Measurements from ENCODE around the gene NUP205. TPM values are rescaled to one million over a fixed set of nuclear protein-coding genes. Genes with fewer than 3 reads are reported as not detected.

The NUP205 gene
- total RNA-seq, 1 experiment from 2014 or later: 91.0 TPM

DNA sequence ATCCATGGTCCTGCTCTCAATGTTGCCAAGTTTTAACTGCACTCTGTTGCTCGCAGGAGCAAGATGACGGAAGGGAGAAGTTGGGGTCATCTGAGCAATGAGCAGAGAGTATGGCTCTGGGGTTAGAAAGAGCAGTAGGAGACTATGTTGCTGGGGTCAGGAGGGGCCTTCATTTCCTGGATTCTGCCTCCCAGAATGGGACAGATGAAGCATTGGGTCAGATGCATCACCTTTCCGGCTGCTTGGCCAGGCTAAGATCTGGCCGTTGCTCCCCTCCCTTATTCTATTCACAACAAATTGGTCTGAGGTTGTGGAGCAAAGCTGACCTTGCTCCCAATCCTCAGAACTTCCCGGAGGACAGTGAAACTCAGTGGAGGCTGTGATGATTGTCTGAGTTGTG is 127.0 kb downstream of the NUP205 start:
- ChIA-PET POLR2A (no interaction called here), CTCF (interaction anchor here (1.1 kb wide), 1 partner anchor 12 kb away, joined by 3 read pairs; no protein-coding TSS in a partner anchor), RAD21 (ENCODE audit: low non-redundant PET in 1 of 2, low total read pairs in 2 of 2, uncharacterized antibody in 2 of 2, unreplicated experiment in 2 of 2) (no interaction called here)
- TF ChIP-seq, protein P1, sequence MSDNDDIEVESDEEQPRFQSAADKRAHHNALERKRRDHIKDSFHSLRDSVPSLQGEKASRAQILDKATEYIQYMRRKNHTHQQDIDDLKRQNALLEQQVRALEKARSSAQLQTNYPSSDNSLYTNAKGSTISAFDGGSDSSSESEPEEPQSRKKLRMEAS (IDR thresholded peaks at IDR 0.05): no peak
- TF ChIP-seq EZH2phosphoT487 (IDR thresholded peaks at IDR 0.05; ENCODE audit: borderline replicate concordance) (no peak), ZFX (IDR thresholded peaks at IDR 0.05) (no peak), TCF7L2 (IDR thresholded peaks at IDR 0.05; ENCODE audit: borderline replicate concordance, extremely low read depth, insufficient read depth, insufficient read length) (no peak), SP1 (IDR thresholded peaks at IDR 0.05; ENCODE audit: low read depth) (no peak), EGR1 (IDR thresholded peaks at IDR 0.05; ENCODE audit: low read depth) (no peak), ZNF274 (IDR thresholded peaks at IDR 0.05; ENCODE audit: low read depth, low read length) (no peak), JUND (IDR thresholded peaks at IDR 0.05) (no peak)
- TF ChIP-seq, protein P2, sequence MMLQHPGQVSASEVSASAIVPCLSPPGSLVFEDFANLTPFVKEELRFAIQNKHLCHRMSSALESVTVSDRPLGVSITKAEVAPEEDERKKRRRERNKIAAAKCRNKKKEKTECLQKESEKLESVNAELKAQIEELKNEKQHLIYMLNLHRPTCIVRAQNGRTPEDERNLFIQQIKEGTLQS (IDR thresholded peaks at IDR 0.05): no peak
- TF ChIP-seq, protein P3, sequence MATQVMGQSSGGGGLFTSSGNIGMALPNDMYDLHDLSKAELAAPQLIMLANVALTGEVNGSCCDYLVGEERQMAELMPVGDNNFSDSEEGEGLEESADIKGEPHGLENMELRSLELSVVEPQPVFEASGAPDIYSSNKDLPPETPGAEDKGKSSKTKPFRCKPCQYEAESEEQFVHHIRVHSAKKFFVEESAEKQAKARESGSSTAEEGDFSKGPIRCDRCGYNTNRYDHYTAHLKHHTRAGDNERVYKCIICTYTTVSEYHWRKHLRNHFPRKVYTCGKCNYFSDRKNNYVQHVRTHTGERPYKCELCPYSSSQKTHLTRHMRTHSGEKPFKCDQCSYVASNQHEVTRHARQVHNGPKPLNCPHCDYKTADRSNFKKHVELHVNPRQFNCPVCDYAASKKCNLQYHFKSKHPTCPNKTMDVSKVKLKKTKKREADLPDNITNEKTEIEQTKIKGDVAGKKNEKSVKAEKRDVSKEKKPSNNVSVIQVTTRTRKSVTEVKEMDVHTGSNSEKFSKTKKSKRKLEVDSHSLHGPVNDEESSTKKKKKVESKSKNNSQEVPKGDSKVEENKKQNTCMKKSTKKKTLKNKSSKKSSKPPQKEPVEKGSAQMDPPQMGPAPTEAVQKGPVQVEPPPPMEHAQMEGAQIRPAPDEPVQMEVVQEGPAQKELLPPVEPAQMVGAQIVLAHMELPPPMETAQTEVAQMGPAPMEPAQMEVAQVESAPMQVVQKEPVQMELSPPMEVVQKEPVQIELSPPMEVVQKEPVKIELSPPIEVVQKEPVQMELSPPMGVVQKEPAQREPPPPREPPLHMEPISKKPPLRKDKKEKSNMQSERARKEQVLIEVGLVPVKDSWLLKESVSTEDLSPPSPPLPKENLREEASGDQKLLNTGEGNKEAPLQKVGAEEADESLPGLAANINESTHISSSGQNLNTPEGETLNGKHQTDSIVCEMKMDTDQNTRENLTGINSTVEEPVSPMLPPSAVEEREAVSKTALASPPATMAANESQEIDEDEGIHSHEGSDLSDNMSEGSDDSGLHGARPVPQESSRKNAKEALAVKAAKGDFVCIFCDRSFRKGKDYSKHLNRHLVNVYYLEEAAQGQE (IDR thresholded peaks at IDR 0.05; ENCODE audit: low read depth): no peak
- Histone ChIP-seq H3K9ac (ENCODE audit: low read length) (no peak overlapping the region), H3K4me2 (ENCODE audit: low read length) (no peak overlapping the region), H4K20me1 (ENCODE audit: insufficient read depth) (no peaks in the 10 kb centered on the region), H3K4me1 (ENCODE audit: control insufficient read depth in 1 of 2, insufficient read depth in 2 of 2, low read length in 2 of 2) (no peaks in the 10 kb centered on the region), H3K27ac (ENCODE audit: low read depth, low read length) (no peak overlapping the region), H3K79me2 (ENCODE audit: insufficient read depth, low read length) (no peaks in the 10 kb centered on the region), H3K36me3 (ENCODE audit: control insufficient read depth in 1 of 2, insufficient read depth in 2 of 2, low read length in 2 of 2) (no peaks in the 10 kb centered on the region; a peak in 1 of 4 replicates), H3K9me3 (ENCODE audit: control insufficient read depth in 1 of 2, insufficient read depth in 1 of 2, low read depth in 1 of 2, low read length in 2 of 2) (no peaks in the 10 kb centered on the region), H3K9me2 (ENCODE audit: insufficient read depth) (no peaks in the 10 kb centered on the region), H3K27me3 (ENCODE audit: insufficient read depth, low read length) (no peaks in the 10 kb centered on the region), H2AFZ (ENCODE audit: low read depth, low read length, poor library complexity, severe bottlenecking) (no peak overlapping the region), H3K4me3 (replicated peaks in 1 of 2; ENCODE audit: low read depth in 1 of 2, low read length in 2 of 2) (no peak overlapping the region)
- no peak for DNase-seq (ENCODE audit: low read depth, low spot score)
- ATAC-seq: no peak
- BruUV-seq (replicated peaks): no TSS peak
- intact Hi-C loops (cut with micrococcal nuclease): no loop called here
